Activated naive CD4-positive, alpha-beta T cell treated with anti-CD3 and anti-CD28 coated beads, Interleukin-2, amount 10 ng/mL, durations not matched to agents 5 hours and 36 hours (primary cell): Measurements from ENCODE around the gene PLEKHH3. TPM values are rescaled to one million over a fixed set of nuclear protein-coding genes. Genes with fewer than 3 reads are reported as not detected.

Experiments
- microRNA-seq: library from miRNA; unstranded; fragments of <30 nt; microRNA quantifications from one replicate; pipeline ENCODE4 v1.2.0, GENCODE V29; 2022; ENCODE audit warnings: borderline microRNAs expressed, borderline replicate concordance
- total RNA-seq, 2 experiments: library from RNA; stranded (reverse); gene quantifications; one replicate each; pipeline ENCODE4 v1.2.3, GENCODE V29; 2021

The PLEKHH3 gene, protein sequence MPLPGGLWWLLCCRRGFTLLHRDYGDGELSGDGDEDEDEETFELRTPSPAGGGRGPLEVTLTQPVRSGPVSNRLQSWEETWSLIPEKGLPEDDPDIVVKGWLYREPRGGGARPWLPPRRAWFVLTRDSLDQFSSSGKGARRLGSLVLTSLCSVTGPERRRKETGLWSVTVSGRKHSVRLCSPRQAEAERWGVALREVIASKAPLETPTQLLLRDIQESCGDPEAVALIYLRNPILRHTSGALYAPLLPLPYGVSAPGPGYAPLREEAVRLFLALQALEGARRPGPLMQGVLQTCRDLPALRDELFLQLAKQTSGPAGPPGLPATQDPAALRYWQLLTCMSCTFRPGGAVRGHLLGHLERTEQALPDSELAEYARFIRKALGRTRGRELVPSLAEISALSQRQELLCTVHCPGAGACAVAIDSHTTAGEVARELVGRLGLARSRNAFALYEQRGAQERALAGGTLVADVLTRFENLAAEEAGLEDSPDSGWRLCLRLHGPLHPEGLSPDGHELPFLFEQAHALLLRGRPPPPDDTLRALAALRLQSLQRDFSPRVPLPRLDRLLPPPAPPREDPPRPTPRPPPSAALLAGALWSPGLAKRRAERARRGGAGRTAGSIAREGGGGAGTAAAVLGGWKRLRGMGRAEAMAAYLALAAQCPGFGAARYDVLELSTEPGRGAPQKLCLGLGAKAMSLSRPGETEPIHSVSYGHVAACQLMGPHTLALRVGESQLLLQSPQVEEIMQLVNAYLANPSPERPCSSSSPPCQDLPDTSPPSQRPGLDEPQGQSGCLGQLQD
- total RNA-seq, result 1 to 10 TPM; 1.6 TPM

DNA sequence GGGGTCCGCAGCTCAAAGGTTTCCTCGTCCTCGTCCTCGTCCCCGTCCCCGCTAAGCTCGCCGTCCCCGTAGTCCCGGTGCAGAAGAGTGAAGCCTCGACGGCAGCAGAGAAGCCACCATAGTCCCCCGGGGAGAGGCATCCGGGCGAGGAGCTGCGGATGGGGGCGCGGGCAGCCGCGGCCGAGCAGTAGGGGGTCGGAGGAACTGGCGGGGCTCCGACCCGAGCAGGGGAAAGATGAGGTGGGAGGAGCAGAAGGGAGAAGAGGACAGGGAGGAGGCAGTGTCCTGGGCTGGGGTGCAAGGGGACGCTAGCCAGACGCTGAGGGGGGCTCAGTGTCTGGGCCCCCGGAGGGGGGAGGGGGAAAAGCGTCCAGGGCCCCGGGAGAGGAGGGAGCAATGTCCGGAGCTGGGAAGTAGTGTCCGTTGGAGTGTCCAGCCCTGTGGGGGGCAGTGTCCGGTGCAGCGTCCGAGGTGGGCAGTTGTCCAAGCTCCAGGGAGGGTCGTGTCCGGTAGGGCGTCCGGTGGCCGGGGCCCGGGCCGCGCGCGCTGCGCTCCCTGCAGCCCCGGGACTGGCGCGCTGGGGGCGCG is at the start of gene PLEKHH3:
Gene PLEKHH3 (minus strand): TSS at position 571 of the 588 bp plus-strand sequence. CDS start 431 bp downstream, at position 140.

DNA sequence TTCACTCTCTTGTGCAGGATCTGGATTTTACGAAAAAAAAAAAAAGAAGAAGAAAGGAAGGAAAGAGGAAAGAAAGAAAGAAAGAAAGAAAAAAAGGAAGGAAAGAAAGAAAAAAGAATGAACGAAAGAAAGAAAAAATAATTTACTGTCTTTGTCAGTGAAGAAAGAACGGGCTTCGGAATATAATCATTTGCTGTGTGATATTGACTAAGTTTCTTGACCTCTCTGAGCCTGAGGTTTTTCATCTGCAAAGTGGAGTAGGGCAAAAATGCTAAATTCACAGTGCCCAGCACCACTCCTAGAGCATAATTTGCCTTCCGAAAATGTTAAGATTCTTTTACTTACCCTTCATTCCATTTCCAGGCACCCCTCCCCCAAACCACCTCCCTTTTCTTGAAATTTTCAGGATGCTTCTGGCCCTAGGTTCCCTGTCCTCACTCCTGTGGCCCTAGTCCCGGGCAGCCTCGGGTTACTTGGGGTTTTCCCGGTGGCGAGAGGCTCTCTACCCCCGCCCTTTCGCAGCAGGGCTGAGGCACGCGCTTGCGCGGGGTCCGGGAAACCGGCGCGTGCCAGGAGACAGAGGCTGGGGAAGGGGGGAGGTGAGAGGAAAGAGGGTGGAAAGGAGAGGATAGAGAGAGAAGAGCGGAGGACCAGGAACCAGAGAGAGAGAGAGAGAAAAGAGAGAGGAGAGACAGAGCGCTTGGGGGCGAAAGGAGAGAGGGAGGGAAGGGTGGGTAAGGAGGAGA is 5.4 kb upstream of the PLEKHH3 start, which contains the start of gene CNTNAP1:
Gene CNTNAP1 (plus strand): TSS at position 556 of the 746 bp plus-strand sequence. CDS start 299 bp downstream, outside the sequence.

DNA sequence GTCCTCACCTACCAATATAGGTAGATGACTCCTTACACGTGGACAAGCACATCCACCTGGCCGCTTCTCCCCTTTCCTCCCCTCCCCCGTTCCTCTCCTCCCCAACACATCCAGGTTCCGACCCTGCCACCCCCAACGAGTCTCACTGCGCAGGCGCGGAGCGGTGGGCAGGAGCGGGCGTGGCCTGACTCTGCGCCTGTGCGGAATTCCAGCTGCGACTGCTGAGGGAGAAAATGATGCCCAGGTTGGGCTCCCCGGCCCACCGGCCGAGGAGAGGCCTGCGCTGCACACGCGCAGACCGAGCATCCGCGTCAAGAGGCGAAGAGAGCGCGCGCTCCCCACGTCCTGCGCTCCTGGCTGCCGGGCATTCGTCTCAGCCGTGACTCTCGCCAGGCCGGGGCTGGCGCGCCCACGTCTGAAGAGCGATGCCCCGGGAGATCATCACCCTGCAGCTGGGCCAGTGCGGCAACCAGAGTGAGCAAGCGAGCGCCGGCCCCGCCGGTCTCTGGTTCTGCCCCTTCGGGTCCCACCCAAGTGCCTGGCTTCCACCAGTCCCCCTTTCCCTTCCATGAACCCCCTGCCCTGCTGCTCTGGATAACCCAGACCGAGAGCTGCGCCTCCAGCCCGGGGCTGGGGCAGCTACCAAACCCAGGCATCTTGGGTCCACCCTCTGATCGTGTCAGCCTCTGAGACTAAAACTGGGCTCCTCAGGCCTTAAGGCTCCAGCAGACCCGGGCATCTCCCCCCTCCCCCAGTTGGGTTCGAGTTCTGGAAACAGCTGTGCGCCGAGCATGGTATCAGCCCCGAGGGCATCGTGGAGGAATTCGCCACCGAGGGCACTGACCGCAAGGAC is 17.5 kb downstream of the PLEKHH3 start, which contains the start of gene TUBG2:
Gene TUBG2 (plus strand): TSS at position 206 of the 853 bp plus-strand sequence. CDS start 220 bp downstream, at position 426.

Small RNA genes lying within 50 kb of the gene (microRNA-seq; reads per million reads assigned to microRNA genes)
- not detected for gene MIR6780A

Other genes starting within 250 kb of the PLEKHH3 start
- gene ATP6V0A1, start 218.1 kb downstream of the PLEKHH3 start, total RNA-seq, result 1 to 10 TPM; 6.6 to 8.0 TPM
- 10 to 100 TPM; 20.3 to 23.5 TPM for gene NAGLU, start 140.8 kb downstream of the PLEKHH3 start, total RNA-seq
- gene HSD17B1, start 124.1 kb downstream of the PLEKHH3 start, total RNA-seq, result under 1 TPM; 0.51 to 0.73 TPM
- gene COASY, start 114.8 kb downstream of the PLEKHH3 start, total RNA-seq, result 10 to 100 TPM; 69.8 to 70.7 TPM
- gene MLX, start 109.9 kb downstream of the PLEKHH3 start, total RNA-seq, result 10 to 100 TPM; 54.4 to 61.3 TPM
- 10 to 100 TPM; 13.6 to 14.1 TPM for gene PSMC3IP, start 99.3 kb downstream of the PLEKHH3 start, total RNA-seq
- 10 to 100 TPM; 73.0 to 73.6 TPM for gene RETREG3, start 67.6 kb downstream of the PLEKHH3 start, total RNA-seq
- 10 to 100 TPM; 37.6 to 39.0 TPM for gene TUBG1, start 67.3 kb downstream of the PLEKHH3 start, total RNA-seq
- 1 to 10 TPM; 8.5 to 8.8 TPM for gene TUBG2, start 17.7 kb downstream of the PLEKHH3 start, total RNA-seq
- under 1 TPM; 0.35 to 0.39 TPM for gene CCR10, start 4.8 kb upstream of the PLEKHH3 start, total RNA-seq
- gene CNTNAP1, start 5.5 kb upstream of the PLEKHH3 start, total RNA-seq, result 1 to 10 TPM; 1.5 TPM
- 10 to 100 TPM; 56.2 to 66.4 TPM for gene EZH1, start 68.0 kb upstream of the PLEKHH3 start, total RNA-seq
- not detected for gene RAMP2, start 84.2 kb upstream of the PLEKHH3 start, total RNA-seq
- 10 to 100 TPM; 43.7 to 48.8 TPM for gene VPS25, start 96.5 kb upstream of the PLEKHH3 start, total RNA-seq
- gene WNK4, start 103.6 kb upstream of the PLEKHH3 start, total RNA-seq, result under 1 TPM; 0.08 to 0.26 TPM
- gene COA3, start 121.7 kb upstream of the PLEKHH3 start, total RNA-seq, result 10 to 100 TPM; 37.4 to 40.4 TPM
- gene CNTD1, start 121.9 kb upstream of the PLEKHH3 start, total RNA-seq, result under 1 TPM in 1 of 2 experiments, not detected in 1; 0.20 TPM
- 10 to 100 TPM; 83.5 to 93.9 TPM for gene BECN1, start 147.3 kb upstream of the PLEKHH3 start, total RNA-seq
- 10 to 100 TPM; 94.2 to 94.6 TPM for gene PSME3, start 156.4 kb upstream of the PLEKHH3 start, total RNA-seq
- 1 to 10 TPM; 1.1 to 1.2 TPM for gene AOC2, start 167.6 kb upstream of the PLEKHH3 start, total RNA-seq
- under 1 TPM; 0.12 to 0.45 TPM for gene AOC3, start 174.2 kb upstream of the PLEKHH3 start, total RNA-seq
- gene G6PC1, start 223.8 kb upstream of the PLEKHH3 start, total RNA-seq, result not detected